Measurements from ENCODE around the gene SHROOM1.

The SHROOM1 gene

DNA sequence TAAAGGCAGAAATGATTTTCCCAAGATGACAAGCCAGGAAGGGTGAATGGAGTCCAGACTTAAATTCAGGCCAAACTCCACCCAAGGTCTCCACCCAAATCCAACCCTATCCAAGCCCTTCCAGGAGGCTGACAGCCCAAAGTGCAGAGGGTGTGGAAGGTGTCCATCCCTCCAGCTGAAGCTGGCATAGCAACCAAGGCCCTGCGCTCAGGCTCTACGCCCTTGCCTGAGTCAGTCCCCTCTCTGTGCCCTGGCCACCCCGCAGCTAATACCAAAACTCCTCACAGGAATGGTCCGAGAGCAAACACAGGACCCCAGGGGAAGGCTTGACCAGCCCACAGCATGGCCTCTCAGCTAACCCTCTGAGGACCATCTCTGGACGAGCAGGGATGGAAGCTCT lies 55.6 kb downstream of the SHROOM1 start:
- DNase-seq = no peak

DNA sequence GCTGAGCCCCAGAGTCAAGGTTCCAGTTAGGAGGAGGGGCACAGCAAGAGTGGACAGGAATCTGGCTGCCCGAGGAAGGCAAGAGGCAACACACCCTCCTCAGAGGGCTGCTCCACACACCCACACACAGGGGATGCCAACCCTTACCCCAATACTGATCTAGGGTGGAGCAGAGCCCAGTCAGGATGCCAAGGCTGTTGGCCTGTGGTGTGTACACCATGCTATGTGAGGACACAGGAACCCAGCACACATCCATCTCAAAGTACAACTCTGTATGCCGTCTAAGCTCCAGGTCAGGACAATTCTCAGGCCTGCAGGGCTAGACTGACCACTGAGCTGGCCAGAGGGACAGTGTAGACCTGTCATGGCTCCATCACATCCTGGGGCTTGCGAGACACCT lies 56.0 kb downstream of the SHROOM1 start:
- DNase-seq = no peak

DNA sequence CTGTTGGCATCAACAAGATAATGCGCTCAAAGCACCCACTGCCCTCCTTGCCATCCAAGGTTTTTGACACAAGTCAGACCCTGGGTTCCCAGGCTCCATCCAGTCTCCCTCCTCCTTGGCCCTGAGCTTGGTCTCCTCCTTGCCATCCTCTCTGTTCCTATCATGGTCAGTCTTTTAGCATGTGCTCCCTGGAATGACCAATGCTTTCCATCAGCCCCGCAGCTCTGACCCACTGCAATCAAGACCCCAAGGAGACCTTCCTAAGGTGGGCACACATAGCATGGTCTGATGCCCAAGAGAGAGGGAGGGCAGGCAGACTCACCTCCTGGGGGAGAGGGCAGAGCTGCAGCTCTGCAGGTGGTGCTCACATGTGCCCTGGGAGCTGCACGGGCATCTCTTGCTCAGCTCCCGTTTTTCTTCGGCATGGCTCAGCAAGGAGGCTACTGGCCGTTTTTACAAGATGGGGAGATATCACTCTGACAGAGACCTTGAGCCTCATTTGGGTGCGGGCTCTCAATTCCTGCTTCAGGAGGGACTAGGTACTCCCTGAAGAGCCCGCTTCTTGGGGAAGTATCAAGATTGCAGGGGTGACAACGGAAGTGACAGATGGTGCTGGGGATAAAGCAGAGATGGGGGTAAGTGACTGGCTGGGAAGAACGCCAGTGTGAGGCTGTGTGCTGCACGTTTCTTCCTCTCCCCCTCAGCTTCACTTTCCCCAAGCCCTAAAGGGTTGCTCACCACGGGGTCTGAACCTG lies 56.7 kb downstream of the SHROOM1 start:
- no peak for DNase-seq

DNA sequence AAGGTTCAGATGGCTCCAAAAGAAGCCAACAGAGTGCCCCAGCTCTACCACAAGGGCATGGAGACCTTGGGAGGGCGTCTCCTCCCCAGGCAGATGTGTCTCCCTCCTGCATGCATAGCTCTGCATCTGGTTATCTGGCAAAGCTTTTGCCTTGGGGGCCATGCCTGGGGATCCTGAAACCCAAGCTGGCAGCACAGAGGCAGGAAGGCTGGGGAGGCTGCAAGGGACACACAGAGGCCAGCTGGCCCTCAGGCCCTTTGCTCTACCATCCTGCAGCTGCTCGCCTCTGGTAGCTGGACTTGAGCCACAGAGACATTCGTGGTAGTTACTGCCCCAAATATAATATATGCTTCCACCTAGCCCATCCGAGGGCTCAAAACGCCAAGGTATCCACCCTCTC lies 57.3 kb downstream of the SHROOM1 start:
- DNase-seq = no peak

DNA sequence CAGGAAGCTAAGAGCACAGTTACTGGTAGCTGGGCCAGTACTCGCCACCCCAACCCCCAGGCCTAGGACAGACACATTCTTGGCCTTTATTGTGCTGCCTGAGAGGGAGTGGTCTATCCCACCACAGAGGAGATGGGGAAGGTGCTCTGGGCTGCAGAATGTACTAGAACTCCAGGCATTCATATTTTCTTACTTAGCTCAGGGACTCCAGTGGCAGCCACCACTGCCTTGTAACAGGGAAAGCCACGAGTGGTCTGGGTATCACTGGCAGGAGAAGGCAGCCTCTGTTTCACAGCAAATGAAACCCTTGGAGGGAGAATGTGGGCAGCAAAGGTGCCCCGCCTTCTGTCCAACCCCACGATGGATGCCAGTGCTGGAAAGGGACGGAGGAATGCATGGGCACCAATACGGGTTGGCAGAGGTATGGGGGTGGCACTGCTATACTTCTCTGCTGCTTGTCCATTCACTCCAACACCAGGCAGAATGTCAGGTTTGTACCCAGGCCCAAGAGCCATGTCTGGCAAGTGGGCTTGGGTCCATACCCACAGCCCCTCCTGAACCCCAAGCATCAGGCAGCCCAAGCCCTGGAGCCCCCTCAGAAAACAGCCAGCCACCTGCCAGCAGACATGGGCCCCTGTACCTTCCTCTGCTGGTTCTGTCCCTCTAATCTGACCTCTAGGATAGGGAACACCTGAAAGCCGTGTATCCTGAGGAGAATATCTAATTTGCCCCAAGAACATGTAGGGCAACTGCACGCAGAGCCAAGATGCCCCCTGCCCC lies 58.0 kb downstream of the SHROOM1 start:
- DNase-seq = no peak
